PFSK-1 (cell line): ENCODE results near the gene TMEM54.

Source experiments
- FOXP2 ChIP-seq: optimal IDR thresholded peaks from 2 replicates; pipeline ENCODE3; 2011; ENCODE audit warnings: borderline replicate concordance, control low read depth, inconsistent platforms; ENCODE audit not compliant: insufficient read depth; ENCODE audit errors: extremely low read length, extremely low read depth
- POLR2AphosphoS5 ChIP-seq: IDR thresholded peaks from 2 replicates; pipeline ENCODE4 v1.6.1; 2012; ENCODE audit warnings: low read depth, mild to moderate bottlenecking, control low read depth, low read length, moderate library complexity
- REST ChIP-seq, 2 experiments: IDR thresholded peaks; 2 replicates each; pipeline versions ENCODE4 v1.6.1 to v1.8.0; 2011 to 2012; ENCODE audit warnings: low read depth in 2 of 2, low read length in 2 of 2, control low read depth in 1 of 2, inconsistent platforms in 1 of 2, mild to moderate bottlenecking in 1 of 2, moderate library complexity in 1 of 2; ENCODE audit not compliant: insufficient read depth in 1 of 2
- SIN3A ChIP-seq: IDR thresholded peaks from 2 replicates; pipeline ENCODE4 v1.6.1; 2012; ENCODE audit warnings: mild to moderate bottlenecking, low read length, moderate library complexity, borderline replicate concordance; ENCODE audit not compliant: insufficient read depth
- TAF1 ChIP-seq: IDR thresholded peaks from 2 replicates; pipeline ENCODE4 v1.6.1; 2012; ENCODE audit warnings: low read length, control low read depth, borderline replicate concordance; ENCODE audit not compliant: insufficient read depth

TMEM54 gene

GRCh38 chr1:32947669-32948389 is 46.6 kb upstream of the TMEM54 start:
- TF ChIP-seq REST (IDR thresholded peaks at IDR 0.05; ENCODE audit: insufficient read depth in 1 of 2, low read depth in 2 of 2, low read length in 2 of 2) (no peak), SIN3A (no peak), TAF1 (no peak), POLR2AphosphoS5 (no peak), FOXP2 (no peak)

GRCh38 chr1:32946413-32946812 is 45.2 kb upstream of the TMEM54 start:
- TF ChIP-seq FOXP2 (no peak), REST (IDR thresholded peaks at IDR 0.05; ENCODE audit: insufficient read depth in 1 of 2, low read depth in 2 of 2, low read length in 2 of 2) (no peak), SIN3A (no peak), POLR2AphosphoS5 (no peak), TAF1 (no peak)

- TF ChIP-seq POLR2AphosphoS5 (no peak), TAF1 (no peak), REST (IDR thresholded peaks at IDR 0.05; ENCODE audit: insufficient read depth in 1 of 2, low read depth in 2 of 2, low read length in 2 of 2) (no peak), FOXP2 (no peak), SIN3A (no peak)
Measured at GRCh38 chr1:32944180-32944579, 43.0 kb upstream of the TMEM54 start.

- TF ChIP-seq POLR2AphosphoS5 (no peak), REST (IDR thresholded peaks at IDR 0.05; ENCODE audit: insufficient read depth in 1 of 2, low read depth in 2 of 2, low read length in 2 of 2) (no peak), SIN3A (no peak), FOXP2 (no peak), TAF1 (no peak)
Measured at GRCh38 chr1:32939655-32940371, 38.6 kb upstream of the TMEM54 start.
